Neural progenitor cell (in vitro differentiated cells): ENCODE data around the gene OPRL1. TPM values are rescaled to one million over a fixed set of nuclear protein-coding genes. Genes with fewer than 3 reads are reported as not detected.
A peak's percentile ranks its signal among the peaks of the same experiment; 100 is the strongest.

Experiments
- DNase-seq: peaks from one replicate; pipeline ENCODE4 v3.0.0-alpha.2; 2016; ENCODE audit warnings: low spot score
- H2AFZ ChIP-seq: fragments of 200-600 bp; sonication (generic); replicated peaks from 2 replicates; pipeline ENCODE4 v1.6.1; 2016; ENCODE audit warnings: antibody characterized with exemption
- H3F3A ChIP-seq: fragments of 200-600 bp; sonication (generic); 2 replicates; pipeline ENCODE4 v1.6.1; 2016; ENCODE audit warnings: antibody characterized with exemption, low read depth
- H3K27ac ChIP-seq: fragments of 200-600 bp; sonication (generic); 2 replicates; pipeline ENCODE4 v1.5.1; 2016; ENCODE audit warnings: mild to moderate bottlenecking
- H3K27me3 ChIP-seq: fragments of 200-600 bp; sonication (generic); 2 replicates; pipeline ENCODE4 v1.6.1; 2016; ENCODE audit warnings: mild to moderate bottlenecking, moderate library complexity
- H3K36me3 ChIP-seq: fragments of 200-600 bp; sonication (generic); 2 replicates; pipeline ENCODE4 v1.5.1; 2016
- H3K4me1 ChIP-seq: fragments of 200-600 bp; sonication (generic); 2 replicates; pipeline ENCODE4 v1.6.1; 2016; ENCODE audit warnings: mixed run types
- H3K4me2 ChIP-seq: fragments of 200-600 bp; sonication (generic); 2 replicates; pipeline ENCODE4 v1.6.1; 2016
- H3K4me3 ChIP-seq: fragments of 200-600 bp; sonication (generic); 2 replicates; pipeline ENCODE4 v1.5.1; 2016
- H3K79me2 ChIP-seq: fragments of 200-600 bp; sonication (generic); 2 replicates; pipeline ENCODE4 v1.6.1; 2016; ENCODE audit warnings: low read depth
- H3K9ac ChIP-seq: fragments of 200-600 bp; sonication (generic); 2 replicates; pipeline ENCODE4 v1.6.1; 2016
- H3K9me3 ChIP-seq: fragments of 200-600 bp; sonication (generic); 2 replicates; pipeline ENCODE4 v1.5.1; 2016; ENCODE audit warnings: low read depth
- H4K20me1 ChIP-seq: fragments of 200-600 bp; sonication (generic); 2 replicates; pipeline ENCODE4 v1.6.1; 2016; ENCODE audit warnings: low read depth
- H3K27ac Mint-ChIP-seq: 3 replicates; pipeline ENCODE4 v1.8.0; 2021; ENCODE audit warnings: mixed read lengths
- H3K27me3 Mint-ChIP-seq: 2 replicates; pipeline ENCODE4 v1.8.0; 2022; ENCODE audit warnings: low read depth, mild to moderate bottlenecking, inconsistent platforms, moderate library complexity, mixed read lengths; ENCODE audit not compliant: insufficient read depth
- H3K36me3 Mint-ChIP-seq: 3 replicates; pipeline ENCODE4 v1.8.0; 2021; ENCODE audit warnings: mixed read lengths
- H3K4me1 Mint-ChIP-seq: 3 replicates; pipeline ENCODE4 v1.8.0; 2021; ENCODE audit warnings: mixed read lengths
- H3K4me3 Mint-ChIP-seq: 3 replicates; pipeline ENCODE4 v1.8.0; 2021; ENCODE audit warnings: mild to moderate bottlenecking, moderate library complexity, mixed read lengths
- H3K9me3 Mint-ChIP-seq: 3 replicates; pipeline ENCODE4 v1.8.0; 2020; ENCODE audit warnings: mixed read lengths
- EZH2 ChIP-seq: fragments of 200-600 bp; sonication (generic); IDR thresholded peaks from 2 replicates; pipeline ENCODE4 v1.6.1; 2017; ENCODE audit warnings: antibody characterized with exemption, mild to moderate bottlenecking, moderate library complexity
- EZH2phosphoT487 ChIP-seq: fragments of 200-600 bp; sonication (generic); IDR thresholded peaks from 2 replicates; pipeline ENCODE4 v1.6.1; 2017; ENCODE audit warnings: antibody characterized with exemption
- total RNA-seq: library from RNA; depleted of rRNA; stranded (reverse); fragments of >200 nt; gene quantifications from 2 replicates; pipeline ENCODE4 v1.2.3, GENCODE V29; 2015; ENCODE audit warnings: low replicate concordance
- TF ChIP-seq, protein P1 (sequence below): fragments of 200-600 bp; sonication (generic); IDR thresholded peaks from 2 replicates; pipeline ENCODE4 v1.5.1; 2017; ENCODE audit warnings: antibody characterized with exemption, mild to moderate bottlenecking

OPRL1 gene
- total RNA-seq, 1 donor from 2014 or later, result 1.3 TPM

DNA sequence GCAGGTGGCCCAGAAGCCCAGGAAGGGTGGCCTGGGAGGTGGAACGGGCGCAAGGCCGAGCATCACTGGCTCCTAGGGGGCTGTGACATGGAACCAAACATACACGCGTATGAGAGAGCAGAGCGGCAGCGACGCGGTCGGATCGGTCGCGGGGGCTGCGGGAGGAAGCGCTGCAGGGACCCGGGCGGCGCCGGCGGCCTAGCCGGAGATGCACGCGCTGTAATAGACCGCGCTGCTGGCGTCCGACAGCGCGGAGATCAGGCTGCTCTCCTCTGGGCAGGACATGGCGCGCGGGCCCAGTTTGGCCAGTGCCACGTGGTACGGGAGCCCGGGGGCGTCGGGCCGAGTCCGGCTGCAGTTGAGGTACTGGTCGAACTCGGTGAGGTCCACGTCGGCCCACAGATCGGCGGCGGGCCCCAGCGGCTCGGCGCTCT, 31.9 kb upstream of the OPRL1 start:
- H3K4me3 Mint-ChIP-seq, result peak overlapping the region; percentile 63
- no peaks in the 10 kb centered on the region for H3K9me3 ChIP-seq
- DNase-seq, result peak; percentile 68

DNA sequence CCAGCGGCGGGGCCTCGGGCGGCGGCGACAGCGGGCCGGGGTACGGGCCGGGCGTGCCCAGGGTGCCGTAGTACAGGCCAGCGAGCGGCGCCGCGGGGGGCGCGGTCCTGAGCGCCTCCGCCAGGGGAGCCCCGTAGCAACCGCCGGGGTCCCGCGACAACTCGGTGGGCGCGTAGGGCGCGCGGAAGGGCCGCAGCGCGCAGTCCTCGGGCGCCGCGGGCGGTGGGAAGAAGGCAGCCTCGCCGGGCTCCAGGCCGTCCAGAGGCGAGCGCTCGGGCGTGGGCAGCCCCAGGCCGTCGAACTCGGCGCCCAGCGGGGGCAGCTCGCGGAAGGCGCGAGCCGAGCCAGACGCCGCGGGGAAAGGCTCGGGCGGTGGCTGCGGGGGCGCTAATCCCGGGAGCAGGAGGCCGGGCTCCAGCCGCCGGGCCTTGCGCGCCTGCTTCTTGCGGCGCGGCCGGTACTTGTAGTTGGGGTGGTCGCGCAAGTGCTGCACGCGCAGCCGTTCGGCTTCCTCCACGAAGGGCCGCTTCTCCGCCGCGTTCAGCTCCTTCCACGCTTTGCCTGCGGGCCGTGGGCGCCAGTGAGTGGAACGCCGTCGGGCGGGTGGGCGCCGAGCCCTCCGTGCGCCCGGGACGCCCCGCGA, 31.4 kb upstream of the OPRL1 start:
- Histone ChIP-seq H3K9me3 (no peaks in the 10 kb centered on the region), H3F3A (peaks cover 27% of the 10 kb centered on the region), H3K4me3 (peak overlapping the region; percentile 35), H3K4me1 (peaks cover 8% of the 10 kb centered on the region), H3K9ac (no peak overlapping the region), H2AFZ (peak overlapping the region; percentile 63), H3K79me2 (no peaks in the 10 kb centered on the region), H3K27me3 (peaks cover 98% of the 10 kb centered on the region), H3K27ac (no peak overlapping the region), H4K20me1 (peaks cover 18% of the 10 kb centered on the region), H3K4me2 (peak overlapping the region; percentile 67), H3K36me3 (no peaks in the 10 kb centered on the region)
- H3K9me3 Mint-ChIP-seq, result no peaks in the 10 kb centered on the region
- TF ChIP-seq EZH2 (peak; percentile 95), EZH2phosphoT487 (peak; percentile 92)
- TF ChIP-seq, protein P1, sequence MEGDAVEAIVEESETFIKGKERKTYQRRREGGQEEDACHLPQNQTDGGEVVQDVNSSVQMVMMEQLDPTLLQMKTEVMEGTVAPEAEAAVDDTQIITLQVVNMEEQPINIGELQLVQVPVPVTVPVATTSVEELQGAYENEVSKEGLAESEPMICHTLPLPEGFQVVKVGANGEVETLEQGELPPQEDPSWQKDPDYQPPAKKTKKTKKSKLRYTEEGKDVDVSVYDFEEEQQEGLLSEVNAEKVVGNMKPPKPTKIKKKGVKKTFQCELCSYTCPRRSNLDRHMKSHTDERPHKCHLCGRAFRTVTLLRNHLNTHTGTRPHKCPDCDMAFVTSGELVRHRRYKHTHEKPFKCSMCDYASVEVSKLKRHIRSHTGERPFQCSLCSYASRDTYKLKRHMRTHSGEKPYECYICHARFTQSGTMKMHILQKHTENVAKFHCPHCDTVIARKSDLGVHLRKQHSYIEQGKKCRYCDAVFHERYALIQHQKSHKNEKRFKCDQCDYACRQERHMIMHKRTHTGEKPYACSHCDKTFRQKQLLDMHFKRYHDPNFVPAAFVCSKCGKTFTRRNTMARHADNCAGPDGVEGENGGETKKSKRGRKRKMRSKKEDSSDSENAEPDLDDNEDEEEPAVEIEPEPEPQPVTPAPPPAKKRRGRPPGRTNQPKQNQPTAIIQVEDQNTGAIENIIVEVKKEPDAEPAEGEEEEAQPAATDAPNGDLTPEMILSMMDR, result no peak
- peak; percentile 70 for DNase-seq
- H3K4me3 Mint-ChIP-seq, result no peak overlapping the region
- H3K4me1 Mint-ChIP-seq, result peaks cover 4% of the 10 kb centered on the region
- peaks cover 59% of the 10 kb centered on the region for H3K27me3 Mint-ChIP-seq
- H3K27ac Mint-ChIP-seq, result no peak overlapping the region
- H3K36me3 Mint-ChIP-seq, result no peaks in the 10 kb centered on the region

More for the DNA sequence above, 31.9 kb upstream of the OPRL1 start:
- Histone ChIP-seq H3K4me1 (peaks cover 8% of the 10 kb centered on the region), H3K9ac (no peak overlapping the region), H3K27ac (no peak overlapping the region), H3K4me3 (peak overlapping the region; percentile 35), H3K4me2 (peak overlapping the region; percentile 67), H2AFZ (peak overlapping the region; percentile 45), H3F3A (peaks cover 28% of the 10 kb centered on the region), H3K79me2 (no peaks in the 10 kb centered on the region), H3K36me3 (no peaks in the 10 kb centered on the region), H3K27me3 (peaks cover 100% of the 10 kb centered on the region), H4K20me1 (peaks cover 18% of the 10 kb centered on the region)
- Mint-ChIP-seq H3K9me3 (no peaks in the 10 kb centered on the region), H3K27ac (no peak overlapping the region), H3K27me3 (peaks cover 62% of the 10 kb centered on the region), H3K4me1 (no peaks in the 10 kb centered on the region), H3K36me3 (no peaks in the 10 kb centered on the region)
- TF ChIP-seq, protein P1, result no peak
- peak; percentile 100 for TF ChIP-seq EZH2
- TF ChIP-seq EZH2phosphoT487, result peak; percentile 99

DNA sequence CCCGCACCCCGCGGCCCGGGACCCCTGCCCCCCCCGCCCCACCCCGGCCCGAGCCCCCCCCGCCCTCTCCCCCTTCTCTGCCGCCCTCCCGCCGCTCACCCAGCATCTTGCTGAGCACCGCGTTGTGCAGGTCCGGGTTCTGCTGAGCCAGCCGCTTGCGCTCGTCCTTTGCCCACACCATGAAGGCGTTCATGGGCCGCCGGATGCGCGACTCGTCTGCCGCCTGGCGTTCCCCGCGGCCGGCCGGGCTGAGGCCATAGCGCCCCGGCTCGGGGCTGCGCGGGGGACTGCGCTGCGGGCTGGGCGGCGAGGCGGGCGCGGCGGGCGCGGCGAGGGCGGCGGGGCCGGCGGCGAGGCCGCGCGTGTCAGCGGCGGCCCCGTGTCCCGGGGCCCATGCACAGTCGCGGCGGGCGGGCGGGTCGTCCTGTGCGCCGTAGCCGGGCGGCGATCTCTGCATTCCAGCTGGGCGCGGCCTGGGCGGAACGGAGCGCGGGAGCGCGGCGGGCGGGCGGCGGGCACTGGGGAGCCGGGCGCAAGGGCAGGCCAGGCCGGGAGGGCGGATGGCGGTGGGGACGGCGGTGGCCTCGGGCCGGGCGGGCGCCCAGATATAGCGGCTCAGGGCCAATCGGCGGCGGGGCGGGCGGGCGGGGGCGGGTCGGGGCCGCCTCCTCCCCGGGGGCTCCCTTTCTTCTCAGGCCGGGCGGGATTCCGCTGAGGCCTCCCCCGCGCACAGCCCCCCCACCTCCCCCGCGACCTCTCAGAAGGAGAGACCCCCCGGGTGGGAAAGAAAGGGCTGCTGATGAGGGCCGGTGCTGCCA, 30.6 kb upstream of the OPRL1 start, which contains the start of gene SOX18:
Gene SOX18, minus strand, starts transcription at position 580 of the 818 bp plus-strand sequence. Its CDS starts 123 bp downstream, at position 457.
- DNase-seq, result peak; percentile 82
- Histone ChIP-seq H3K4me3 (peak within 1 kb of the TSS; percentile 35), H3K36me3 (no peaks in the 10 kb centered on the region), H3K27me3 (peaks cover 90% of the 10 kb centered on the region), H3K4me2 (peak within 1 kb of the TSS; percentile 67), H3K4me1 (peaks cover 12% of the 10 kb centered on the region), H3K79me2 (no peaks in the 10 kb centered on the region), H3K9ac (no peak within 1 kb of the TSS), H3F3A (peaks cover 19% of the 10 kb centered on the region), H3K9me3 (no peaks in the 10 kb centered on the region), H4K20me1 (peaks cover 18% of the 10 kb centered on the region), H3K27ac (no peak within 1 kb of the TSS), H2AFZ (peak within 1 kb of the TSS; percentile 63)
- peaks cover 52% of the 10 kb centered on the region for H3K27me3 Mint-ChIP-seq
- no peaks in the 10 kb centered on the region for H3K9me3 Mint-ChIP-seq
- no peaks in the 10 kb centered on the region for H3K36me3 Mint-ChIP-seq
- TF ChIP-seq EZH2 (no peak), EZH2phosphoT487 (no peak)
- TF ChIP-seq, protein P1, result no peak
- H3K4me1 Mint-ChIP-seq, result peaks cover 9% of the 10 kb centered on the region
- H3K4me3 Mint-ChIP-seq, result peak within 1 kb of the TSS; percentile 65
- H3K27ac Mint-ChIP-seq, result no peak within 1 kb of the TSS
